OCI-LY7 (cell line): ENCODE data around the gene LCE7A. TPM values are rescaled to one million over a fixed set of nuclear protein-coding genes. Genes with fewer than 3 reads are reported as not detected.

Experiments
- BruUV-seq: library from RNA; stranded (reverse); fragments of 400-500 nt; replicated peaks from 2 replicates; lab custom pipeline; 2021; lab: Mats Ljungman, UMichigan
- CTCF ChIA-PET: fragments of 300-600 bp; sonication (Branson Sonifier 250); formaldehyde crosslinking; loops from one replicate; lab custom pipeline; 2022; ENCODE audit warnings: antibody characterized with exemption; ENCODE audit not compliant: unreplicated experiment; lab: Charles Lee
- POLR2A ChIA-PET: fragments of 300-600 bp; sonication (Branson Sonifier 250); formaldehyde crosslinking; loops from one replicate; lab custom pipeline; 2022; ENCODE audit warnings: antibody characterized with exemption; lab: Charles Lee
- DNase-seq: peaks from one replicate; pipeline ENCODE4 v3.0.0-alpha.2; 2015; ENCODE audit warnings: low spot score
- H2AFZ ChIP-seq: fragments of 200-600 bp; sonication (generic), shearing (Covaris generic); 2 replicates; pipeline ENCODE4 v1.6.1; 2014; ENCODE audit warnings: mild to moderate bottlenecking, antibody characterized with exemption, low read length, moderate library complexity
- H3K27ac ChIP-seq: fragments of 200-600 bp; sonication (generic); 2 replicates; pipeline ENCODE4 v1.5.1; 2014; ENCODE audit warnings: mixed run types, low read depth, mild to moderate bottlenecking, moderate library complexity, low read length, inconsistent platforms; ENCODE audit not compliant: poor library complexity, severe bottlenecking
- H3K36me3 ChIP-seq: fragments of 200-600 bp; sonication (generic); 2 replicates; pipeline ENCODE4 v1.6.1; 2014; ENCODE audit warnings: mild to moderate bottlenecking, antibody characterized with exemption, low read length, moderate library complexity, mixed read lengths; ENCODE audit not compliant: insufficient read depth
- H3K4me1 ChIP-seq: fragments of 200-600 bp; sonication (generic); 2 replicates; pipeline ENCODE4 v1.5.1; 2014; ENCODE audit warnings: mild to moderate bottlenecking, low read length; ENCODE audit not compliant: insufficient read depth, poor library complexity, severe bottlenecking
- H3K4me2 ChIP-seq: fragments of 200-600 bp; sonication (generic); 2 replicates; pipeline ENCODE4 v1.6.1; 2014; ENCODE audit warnings: mild to moderate bottlenecking, low read length
- H3K4me3 ChIP-seq: fragments of 200-600 bp; sonication (generic); 2 replicates; pipeline ENCODE4 v1.5.1; 2014; ENCODE audit warnings: mild to moderate bottlenecking, low read depth, low read length; ENCODE audit not compliant: poor library complexity, severe bottlenecking
- H3K79me2 ChIP-seq: fragments of 200-600 bp; sonication (generic); 2 replicates; pipeline ENCODE4 v1.6.1; 2016; ENCODE audit warnings: low read depth, mild to moderate bottlenecking, low read length, moderate library complexity, mixed read lengths; ENCODE audit not compliant: insufficient read depth
- H3K9me2 ChIP-seq: fragments of 200-600 bp; sonication (generic); 2 replicates; pipeline ENCODE4 v1.6.1; 2016; ENCODE audit warnings: mild to moderate bottlenecking, low read length, mixed read lengths; ENCODE audit not compliant: insufficient read depth
- H3K9me3 ChIP-seq: fragments of 200-600 bp; sonication (generic); 2 replicates; pipeline ENCODE4 v1.6.1; 2014; ENCODE audit warnings: mild to moderate bottlenecking, mixed run types, low read length, mixed read lengths
- H4K20me1 ChIP-seq: fragments of 200-600 bp; sonication (generic); 2 replicates; pipeline ENCODE4 v1.6.1; 2014; ENCODE audit warnings: mild to moderate bottlenecking, antibody characterized with exemption, low read length, moderate library complexity, mixed read lengths; ENCODE audit not compliant: insufficient read depth
- EZH2phosphoT487 ChIP-seq: fragments of 200-600 bp; sonication (generic); IDR thresholded peaks from 2 replicates; pipeline ENCODE4 v1.6.1; 2018; ENCODE audit warnings: low read depth, borderline replicate concordance, mild to moderate bottlenecking, mixed run types, antibody characterized with exemption, low read length, moderate library complexity, mixed read lengths
- intact Hi-C: fragments of 100-400 bp; cut with micrococcal nuclease; formaldehyde crosslinking; loops from one replicate; pipeline ENCODE4 v1.10.0; 2022; ENCODE audit not compliant: unreplicated experiment
- total RNA-seq, 2 experiments: library from RNA; depleted of rRNA in 1 of 2; stranded (reverse); fragments of >200 nt in 1 of 2; shearing (Covaris generic) in 1 of 2; gene quantifications; 2 replicates each; pipeline ENCODE4 v1.2.3, GENCODE V29; 2014 to 2022
- TF ChIP-seq, protein P1 (sequence below): fragments of 200-600 bp; sonication (generic); conservative IDR thresholded peaks from 2 replicates; pipeline ENCODE4 v1.5.1; 2014; ENCODE audit warnings: mild to moderate bottlenecking, antibody characterized with exemption, low read length, moderate library complexity, mixed read lengths

Gene LCE7A
- total RNA-seq, 2 experiments from 2014 or later: not detected

- no TSS peak for BruUV-seq
- Histone ChIP-seq H3K9me2 (no peaks in the 10 kb centered on the region), H3K27ac (no peak overlapping the region), H3K9me3 (no peaks in the 10 kb centered on the region), H3K4me2 (no peak overlapping the region), H3K4me3 (no peak overlapping the region), H3K4me1 (no peaks in the 10 kb centered on the region), H3K79me2 (no peaks in the 10 kb centered on the region), H4K20me1 (no peaks in the 10 kb centered on the region), H3K36me3 (no peaks in the 10 kb centered on the region), H2AFZ (no peak overlapping the region)
- intact Hi-C loops: no loop called here
- no peak for TF ChIP-seq EZH2phosphoT487
- TF ChIP-seq, protein P1, sequence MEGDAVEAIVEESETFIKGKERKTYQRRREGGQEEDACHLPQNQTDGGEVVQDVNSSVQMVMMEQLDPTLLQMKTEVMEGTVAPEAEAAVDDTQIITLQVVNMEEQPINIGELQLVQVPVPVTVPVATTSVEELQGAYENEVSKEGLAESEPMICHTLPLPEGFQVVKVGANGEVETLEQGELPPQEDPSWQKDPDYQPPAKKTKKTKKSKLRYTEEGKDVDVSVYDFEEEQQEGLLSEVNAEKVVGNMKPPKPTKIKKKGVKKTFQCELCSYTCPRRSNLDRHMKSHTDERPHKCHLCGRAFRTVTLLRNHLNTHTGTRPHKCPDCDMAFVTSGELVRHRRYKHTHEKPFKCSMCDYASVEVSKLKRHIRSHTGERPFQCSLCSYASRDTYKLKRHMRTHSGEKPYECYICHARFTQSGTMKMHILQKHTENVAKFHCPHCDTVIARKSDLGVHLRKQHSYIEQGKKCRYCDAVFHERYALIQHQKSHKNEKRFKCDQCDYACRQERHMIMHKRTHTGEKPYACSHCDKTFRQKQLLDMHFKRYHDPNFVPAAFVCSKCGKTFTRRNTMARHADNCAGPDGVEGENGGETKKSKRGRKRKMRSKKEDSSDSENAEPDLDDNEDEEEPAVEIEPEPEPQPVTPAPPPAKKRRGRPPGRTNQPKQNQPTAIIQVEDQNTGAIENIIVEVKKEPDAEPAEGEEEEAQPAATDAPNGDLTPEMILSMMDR: no peak
- ChIA-PET POLR2A (no interaction called here), CTCF (no interaction called here)
- no peak for DNase-seq
Measured at GRCh38 chr1:152888126-152888525, 28.3 kb downstream of the LCE7A start.

- H3K36me3 ChIP-seq: no peaks in the 10 kb centered on the region
- no peak overlapping the region for H3K4me2 ChIP-seq
- no peaks in the 10 kb centered on the region for H4K20me1 ChIP-seq
- H3K9me3 ChIP-seq: no peaks in the 10 kb centered on the region
- H3K4me3 ChIP-seq: no peak overlapping the region
- intact Hi-C loops: no loop called here
- no peak for TF ChIP-seq EZH2phosphoT487
- TF ChIP-seq, protein P1: no peak
- no peak overlapping the region for H3K27ac ChIP-seq
- ChIA-PET POLR2A (no interaction called here), CTCF (no interaction called here)
- no peak for DNase-seq
- no peak overlapping the region for H2AFZ ChIP-seq
- H3K79me2 ChIP-seq: no peaks in the 10 kb centered on the region
- H3K9me2 ChIP-seq: no peaks in the 10 kb centered on the region
- no peaks in the 10 kb centered on the region for H3K4me1 ChIP-seq
- no TSS peak for BruUV-seq
Measured at GRCh38 chr1:152899027-152899426, 39.2 kb downstream of the LCE7A start.

GRCh38 chr1:152899883-152900282 lies 40.1 kb downstream of the LCE7A start:
- no peaks in the 10 kb centered on the region for H3K4me1 ChIP-seq
- no peaks in the 10 kb centered on the region for H3K79me2 ChIP-seq
- H3K4me2 ChIP-seq: no peak overlapping the region
- H2AFZ ChIP-seq: no peak overlapping the region
- BruUV-seq: no TSS peak
- no peaks in the 10 kb centered on the region for H3K9me3 ChIP-seq
- POLR2A ChIA-PET: no interaction called here
- no peak overlapping the region for H3K27ac ChIP-seq
- no peak overlapping the region for H3K4me3 ChIP-seq
- CTCF ChIA-PET: no interaction called here
- TF ChIP-seq EZH2phosphoT487: no peak
- TF ChIP-seq, protein P1: no peak
- H4K20me1 ChIP-seq: no peaks in the 10 kb centered on the region
- no peaks in the 10 kb centered on the region for H3K9me2 ChIP-seq
- no peaks in the 10 kb centered on the region for H3K36me3 ChIP-seq
- intact Hi-C loops: no loop called here
- DNase-seq: no peak
